ENCODE data around the gene E2F2. TPM values are rescaled to one million over a fixed set of nuclear protein-coding genes. Genes with fewer than 3 reads are reported as not detected.

E2F2 gene
- total RNA-seq, 1 donor from 2014 or later, result 0.15 TPM

GRCh38 chr1:23562137-23562876 is 31.3 kb upstream of the E2F2 start:
- peak; percentile 93 for DNase-seq (ENCODE audit: low read depth)

GRCh38 chr1:23561813-23562100 is 30.7 kb upstream of the E2F2 start:
- no peak for DNase-seq (ENCODE audit: low read depth)

GRCh38 chr1:23561076-23561812 is 30.2 kb upstream of the E2F2 start:
- DNase-seq (ENCODE audit: low read depth), result no peak

GRCh38 chr1:23559985-23560741 is 29.1 kb upstream of the E2F2 start:
- peak; percentile 74 for DNase-seq (ENCODE audit: low read depth)

DNA sequence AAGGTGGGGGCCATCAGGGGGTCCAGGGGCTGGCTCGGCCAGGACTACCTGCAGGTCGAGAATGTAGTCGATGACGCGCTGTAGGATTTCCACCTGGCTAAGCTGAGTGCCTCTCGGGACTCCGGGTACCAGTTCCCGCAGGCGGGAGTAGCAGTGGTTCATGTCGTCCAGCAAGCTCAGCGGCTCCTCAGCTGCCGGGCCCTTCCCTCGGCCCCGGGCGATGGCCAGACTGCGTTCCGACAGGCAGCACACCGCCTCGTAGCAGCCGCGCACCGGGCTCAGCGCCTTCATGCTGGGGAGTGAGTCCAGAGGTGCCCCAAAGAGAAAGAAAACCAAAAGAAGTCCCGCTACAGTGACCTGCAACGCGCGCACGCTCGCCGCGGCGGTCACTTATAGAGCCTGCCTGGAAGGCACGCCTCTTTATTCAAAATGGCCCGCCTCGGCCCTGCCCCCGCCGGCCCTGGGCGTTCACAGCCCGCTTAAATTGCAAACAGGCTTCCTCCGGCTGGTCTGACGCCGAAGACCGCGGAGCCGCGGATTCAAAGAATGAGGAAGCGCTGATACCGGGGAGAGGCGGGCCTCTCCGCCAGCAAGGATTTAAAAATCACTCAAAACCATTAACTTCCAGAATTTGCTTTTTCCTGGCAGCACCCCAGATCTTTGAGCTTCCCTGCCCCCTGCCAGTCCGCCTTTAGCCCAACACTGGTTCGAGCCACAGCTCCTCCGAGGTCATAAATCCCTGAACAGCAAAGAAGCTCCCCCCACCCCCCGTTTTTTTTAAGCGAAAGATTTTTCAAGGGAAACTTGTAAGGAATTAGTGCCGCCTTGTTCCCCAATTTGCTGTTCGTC is 28.3 kb upstream of the E2F2 start, which contains the start of gene ID3:
ID3 (minus strand) TSS at position 366 of the 849 bp plus-strand sequence; CDS start at position 291, 75 bp downstream.
- peak; percentile 89 for DNase-seq (ENCODE audit: low read depth)

DNA sequence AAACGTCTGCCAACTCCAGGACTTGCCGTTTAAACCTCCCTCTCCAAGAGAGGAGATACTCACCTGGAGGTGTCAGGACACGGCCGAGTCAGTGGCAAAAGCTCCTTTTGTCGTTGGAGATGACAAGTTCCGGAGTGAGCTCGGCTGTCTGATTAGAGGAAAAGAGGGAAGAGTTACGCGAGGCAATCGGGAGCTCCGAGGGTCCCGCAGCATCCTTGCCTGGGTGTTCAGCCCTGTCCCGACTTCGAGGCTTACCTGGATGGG is 27.8 kb upstream of the E2F2 start:
- no peak for DNase-seq (ENCODE audit: low read depth)

DNA sequence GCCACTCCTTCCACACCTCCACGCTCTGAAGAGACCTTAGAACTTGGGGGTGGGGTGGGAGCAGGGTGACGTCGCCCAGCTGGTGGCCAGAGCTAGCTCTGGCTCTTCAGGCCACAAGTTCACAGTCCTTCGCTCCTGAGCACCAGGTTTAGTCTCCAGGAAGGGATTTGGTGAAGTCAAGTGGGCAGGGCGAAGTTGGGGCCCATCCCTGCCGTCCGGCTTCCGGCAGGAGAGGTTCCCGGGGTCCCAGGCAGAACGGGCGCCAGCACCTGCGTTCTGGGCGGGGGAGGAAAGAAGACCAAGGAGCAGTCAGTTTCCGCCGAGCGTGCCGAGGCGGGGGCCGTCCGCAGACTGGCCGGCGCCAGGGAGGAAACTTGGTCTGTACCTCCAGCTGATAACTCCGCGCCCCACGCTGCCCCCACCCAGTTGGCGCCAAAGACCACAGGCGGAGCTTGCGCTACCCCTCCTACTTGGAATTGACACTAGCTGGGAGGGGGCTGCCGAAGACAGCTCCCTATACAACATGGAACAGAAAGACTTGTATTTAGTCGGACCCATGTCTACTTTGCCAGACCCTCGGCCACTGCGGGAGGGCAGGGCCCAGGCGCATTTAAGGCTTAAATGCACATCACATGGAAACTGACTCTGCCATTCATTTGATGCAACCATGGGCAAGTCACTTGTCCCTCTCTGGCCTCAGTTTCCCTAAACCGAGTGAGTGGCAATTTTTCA is 27.3 kb upstream of the E2F2 start:
- no peak for DNase-seq (ENCODE audit: low read depth)

DNA sequence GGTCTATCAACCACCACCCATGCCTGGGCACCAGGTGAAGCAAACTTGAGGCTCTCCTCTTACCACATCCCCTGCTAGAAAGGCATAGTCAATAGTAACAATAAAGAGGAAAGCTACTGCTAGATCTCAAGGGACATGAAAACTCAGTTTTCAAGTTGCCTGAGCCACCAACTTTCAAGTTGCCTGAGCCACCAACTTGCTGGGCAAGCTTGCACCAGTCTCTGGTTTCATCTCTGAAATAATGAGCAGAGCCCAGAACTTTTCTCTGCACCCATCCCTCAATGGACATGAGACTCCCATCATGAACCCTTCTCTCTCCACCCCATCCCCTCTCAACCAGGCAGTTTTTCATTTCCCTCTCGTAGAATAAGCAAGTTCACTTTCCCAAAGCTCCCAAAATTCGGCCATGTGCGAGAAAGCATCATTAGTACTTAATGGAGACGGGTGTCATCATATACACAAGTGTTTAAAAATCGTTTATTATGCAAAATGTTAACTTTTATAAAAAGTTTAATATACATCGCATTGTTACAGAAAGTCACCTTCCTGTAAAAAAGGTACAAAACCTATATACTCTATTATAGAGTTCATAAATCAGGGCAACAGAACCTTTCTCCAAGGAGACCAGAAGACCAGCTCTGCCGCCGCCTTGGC is 26.6 kb upstream of the E2F2 start:
- no peak for DNase-seq (ENCODE audit: low read depth)

DNA sequence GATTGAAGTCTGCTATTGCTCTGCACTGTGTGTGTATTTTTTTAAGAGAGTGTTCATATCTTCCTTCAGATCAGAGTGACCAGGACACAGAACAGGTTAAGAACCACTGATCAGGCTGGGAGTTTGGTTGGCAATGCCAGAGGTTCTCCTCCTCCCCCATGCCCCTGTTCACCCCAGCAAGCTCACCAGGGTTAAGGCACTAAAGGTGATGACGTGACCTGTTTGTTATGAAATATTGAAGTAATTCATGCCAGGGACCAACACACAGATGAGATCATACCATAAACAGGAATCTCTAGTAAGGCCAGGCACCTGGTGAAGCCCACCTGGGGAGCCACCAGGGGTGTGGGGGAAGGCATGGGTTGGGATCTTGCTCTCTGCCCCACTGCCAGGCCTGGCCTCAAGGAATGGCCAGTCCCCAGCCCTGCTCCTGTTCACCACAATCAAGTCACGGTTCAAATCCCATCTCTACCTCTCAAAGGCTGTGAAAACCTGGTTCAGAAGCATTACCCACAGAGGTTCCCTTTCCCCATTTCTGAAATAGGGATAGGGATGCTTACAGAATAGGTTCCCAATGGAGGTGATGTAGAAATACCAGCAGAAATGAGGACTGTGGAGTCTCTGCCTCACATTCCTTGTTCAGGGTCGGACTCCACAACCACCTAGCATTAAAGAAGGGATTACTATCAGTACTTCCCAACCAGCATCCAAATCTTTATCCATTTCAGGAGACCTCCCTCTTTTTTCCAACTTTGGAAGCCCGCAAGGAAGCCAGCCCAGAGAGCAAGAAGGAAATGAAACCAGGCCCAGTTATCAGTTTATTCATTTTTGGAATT is 25.8 kb upstream of the E2F2 start:
- DNase-seq (ENCODE audit: low read depth), result peak; percentile 44

- peak; percentile 83 for DNase-seq (ENCODE audit: low read depth)
These were observed 25.1 kb upstream of the E2F2 start for GRCh38 chr1:23555986-23556634.

DNA sequence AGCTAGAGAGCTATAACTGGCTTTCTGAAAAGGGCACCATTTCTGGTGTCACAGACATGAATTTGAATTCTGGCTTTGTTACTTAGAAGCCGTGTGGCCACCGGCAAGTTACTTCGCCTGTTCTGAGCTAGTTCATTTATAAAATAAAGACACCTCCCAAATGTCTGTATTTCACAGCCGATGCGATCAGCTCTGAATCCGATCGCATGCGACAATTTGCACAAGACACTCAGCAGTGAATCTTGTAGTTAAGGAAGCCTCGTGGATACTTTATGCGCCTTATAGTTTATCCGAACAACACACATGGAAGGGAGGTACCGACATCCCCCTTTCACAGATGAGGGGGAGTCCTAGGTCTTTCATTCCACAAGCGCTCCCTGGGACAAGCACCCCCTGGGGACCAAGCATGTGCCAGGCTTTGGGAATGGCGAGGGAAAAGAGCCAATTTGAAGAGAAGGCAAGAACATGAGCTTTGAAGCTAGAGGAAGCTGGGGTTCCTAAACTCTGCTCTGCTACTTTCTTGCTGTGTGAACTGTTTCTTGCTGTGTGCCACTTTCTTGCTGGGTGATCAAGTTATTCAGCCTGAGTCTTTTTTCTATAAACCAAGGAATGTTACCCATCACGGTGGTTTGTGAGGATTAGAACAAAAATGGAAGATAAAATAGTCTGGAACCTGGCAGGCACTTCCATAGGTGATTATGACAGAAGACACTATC is 24.4 kb upstream of the E2F2 start:
- no peak for DNase-seq (ENCODE audit: low read depth)

DNA sequence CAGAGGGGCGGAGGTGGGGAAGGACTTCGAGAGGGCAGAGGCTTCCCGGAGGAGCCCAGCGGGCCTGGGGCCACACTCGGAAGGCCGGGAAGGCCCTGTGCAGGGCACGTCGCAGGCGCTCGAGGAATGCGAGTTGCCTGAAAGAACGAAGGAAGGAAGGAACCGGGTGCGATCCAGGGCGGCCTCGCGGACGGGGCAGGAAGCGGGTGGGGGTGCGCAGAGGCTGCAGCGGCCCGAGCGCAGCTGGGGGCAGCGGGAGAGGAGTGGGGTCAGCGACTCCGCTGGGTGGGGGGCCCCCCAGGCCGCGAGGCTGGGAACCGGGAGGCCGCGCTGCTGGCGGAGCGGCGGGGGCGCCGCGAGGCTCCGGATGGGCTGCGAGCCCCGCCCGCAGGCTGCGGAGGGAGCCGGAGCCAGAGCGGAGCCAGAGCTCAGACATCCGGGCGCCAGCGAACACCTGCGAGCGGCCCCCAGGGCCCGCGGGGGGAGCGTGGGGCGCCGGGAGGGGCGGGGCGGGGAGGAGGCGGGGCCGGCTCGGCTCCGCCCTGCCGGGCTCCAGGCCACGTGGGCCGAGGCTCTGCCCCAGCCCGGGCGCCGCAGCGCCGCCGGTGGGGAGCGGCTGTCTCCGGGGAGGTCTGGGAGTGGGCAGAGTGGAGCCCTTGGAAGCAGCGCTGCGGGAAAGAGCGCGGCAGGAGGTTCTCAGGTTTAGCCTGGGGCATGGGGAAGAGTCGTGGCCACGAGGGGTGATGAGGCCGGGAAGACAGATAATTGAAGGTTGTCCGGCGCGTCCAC is 23.6 kb upstream of the E2F2 start:
- peak; percentile 65 for DNase-seq (ENCODE audit: low read depth)

DNA sequence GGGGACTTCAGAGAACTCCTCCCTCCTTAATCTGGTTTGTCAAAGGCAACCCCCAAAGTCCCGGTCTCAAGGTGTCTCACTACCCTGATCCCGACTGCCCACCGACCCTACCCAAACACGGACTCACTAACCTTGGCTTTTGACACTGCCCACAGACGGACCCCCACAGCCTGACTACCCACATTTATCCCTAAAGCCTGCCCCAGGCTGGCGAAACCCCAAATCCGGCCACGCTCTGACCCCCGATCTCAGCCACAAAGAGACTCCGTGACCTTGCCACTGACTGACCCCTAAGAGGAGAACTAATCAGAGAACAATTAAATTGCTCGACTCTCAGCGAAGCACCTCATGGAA is 23.1 kb upstream of the E2F2 start:
- no peak for DNase-seq (ENCODE audit: low read depth)

DNA sequence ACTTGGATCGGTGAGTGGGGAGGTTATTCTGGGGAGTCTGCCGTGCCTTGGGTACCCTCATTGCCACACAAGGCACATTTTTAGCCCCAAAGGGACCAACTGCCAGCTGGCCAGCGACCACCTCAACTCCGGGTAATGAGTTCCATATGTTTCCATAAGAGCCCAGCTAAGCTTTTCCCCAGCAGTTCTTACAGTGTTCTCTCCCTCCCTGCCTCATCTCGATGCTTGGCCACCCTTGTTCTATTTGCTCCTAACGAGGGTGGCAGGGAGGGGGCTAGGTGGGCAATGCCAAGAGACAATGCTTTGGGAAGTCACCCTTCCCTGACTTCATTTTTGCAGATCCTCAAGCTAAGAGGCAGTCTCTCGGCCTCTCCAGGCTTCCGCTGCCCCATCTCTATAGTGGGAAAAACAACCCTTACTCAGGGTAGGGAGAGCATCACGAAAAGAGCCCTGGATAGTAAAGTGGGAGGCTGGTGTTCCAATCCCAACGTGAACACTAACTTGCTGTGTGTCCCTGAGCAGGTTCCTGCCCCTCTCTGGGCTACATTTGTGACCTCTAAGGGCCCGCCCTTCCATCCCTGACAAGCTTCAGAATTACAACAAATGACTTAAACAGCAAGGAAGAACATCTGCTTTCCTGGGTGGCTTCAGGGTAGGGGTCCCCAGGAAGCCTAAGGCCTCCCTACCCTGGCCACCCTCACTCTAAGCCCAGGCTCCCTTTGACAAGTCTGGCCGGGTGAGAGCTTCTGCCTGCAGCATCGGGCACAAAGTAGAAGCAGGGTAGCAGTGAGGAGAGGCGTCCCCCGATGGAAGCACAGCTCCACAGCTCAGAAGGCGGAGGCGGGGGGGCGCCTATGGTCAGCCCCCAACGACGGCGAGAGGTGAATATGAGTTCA is 22.4 kb upstream of the E2F2 start:
- no peak for DNase-seq (ENCODE audit: low read depth)

DNA sequence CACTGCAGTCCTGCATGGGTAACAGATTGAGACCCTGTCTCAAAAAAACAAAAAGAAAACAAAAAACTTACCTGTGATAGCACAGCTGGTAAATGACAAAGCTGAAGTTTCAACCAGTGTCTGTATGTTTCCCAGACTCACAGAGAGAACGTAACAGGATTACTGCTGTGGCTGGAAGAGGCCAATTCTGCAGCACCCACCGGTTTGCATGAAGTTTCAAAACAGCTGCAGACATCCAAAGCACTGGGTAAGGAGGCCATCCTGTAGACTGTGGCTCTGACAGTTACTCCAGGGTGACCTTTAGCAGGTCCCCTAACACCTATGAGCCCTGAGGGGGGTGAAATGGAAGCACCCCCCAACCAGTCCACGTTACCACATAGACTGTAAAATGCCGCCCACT is 20.8 kb upstream of the E2F2 start:
- DNase-seq (ENCODE audit: low read depth), result no peak

DNA sequence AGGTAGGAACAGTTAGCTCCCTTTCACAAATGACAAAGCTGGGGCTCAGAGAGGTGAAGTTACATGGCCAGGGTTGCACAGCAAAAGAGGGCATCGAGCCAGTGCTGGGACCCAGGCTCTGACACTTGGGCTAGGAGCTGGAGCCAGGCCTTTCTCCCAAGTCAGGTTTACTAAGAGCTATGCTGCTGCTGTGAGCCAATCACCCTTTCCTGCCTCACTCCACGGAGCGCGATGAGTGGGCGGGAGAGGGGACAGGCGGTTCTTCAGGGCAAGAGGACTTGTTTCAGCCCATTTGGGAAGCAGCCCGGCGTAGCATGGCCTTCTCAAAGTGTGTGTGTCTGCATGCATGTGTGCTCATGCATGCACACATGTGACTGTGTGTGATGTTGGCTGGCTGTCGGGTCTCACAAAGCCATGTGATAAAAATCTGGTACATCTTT is 17.7 kb upstream of the E2F2 start:
- DNase-seq (ENCODE audit: low read depth), result peak; percentile 52

Data from renal cortical epithelial cell (primary cell).